Measurements from ENCODE around the gene ZNF311.
"Not testable (repeated sequence)": the region's sequence is repeated elsewhere in the genome, so short reads cannot be mapped to it uniquely, and the experiment has no call there.

Gene ZNF311

GRCh38 chr6:28953585-28954258 is 51.4 kb downstream of the ZNF311 start:
- H2AFZ ChIP-seq (ENCODE audit: low read length) = 0 out of 2 replicates have a peak overlapping the region, but pooled peaks have one; percentile 24
- no peak overlapping the region for H3K9ac ChIP-seq (ENCODE audit: low read length)
- H3K4me2 ChIP-seq (ENCODE audit: low read depth, low read length) = peak overlapping the region; percentile 40
- H3K9me2 ChIP-seq (replicated peaks; ENCODE audit: insufficient read depth, low read length) = no peaks in the 10 kb centered on the region
- no peak for DNase-seq
- no peaks in the 10 kb centered on the region for H3K27me3 ChIP-seq (replicated peaks; ENCODE audit: insufficient read depth, low read length)
- peak overlapping the region; percentile 43; the same call in 1 of the 2 replicates for H3K4me3 ChIP-seq (ENCODE audit: low read length)
- no peaks in the 10 kb centered on the region for H3K9me3 ChIP-seq (replicated peaks; ENCODE audit: insufficient read depth, low read length)
- no peaks in the 10 kb centered on the region for H3K4me1 ChIP-seq (ENCODE audit: low read length)
- no peaks in the 10 kb centered on the region for H4K20me1 ChIP-seq (ENCODE audit: insufficient read depth, low read length)
- no peaks in the 10 kb centered on the region for H3K36me3 ChIP-seq (replicated peaks; ENCODE audit: insufficient read depth, low read length)
- TF ChIP-seq EZH2 (optimal IDR thresholded peaks at IDR 0.05; ENCODE audit: low read depth, low read length) (no peak), EZH2phosphoT487 (IDR thresholded peaks at IDR 0.05; ENCODE audit: low read length) (no peak)
- TF ChIP-seq, protein P1, sequence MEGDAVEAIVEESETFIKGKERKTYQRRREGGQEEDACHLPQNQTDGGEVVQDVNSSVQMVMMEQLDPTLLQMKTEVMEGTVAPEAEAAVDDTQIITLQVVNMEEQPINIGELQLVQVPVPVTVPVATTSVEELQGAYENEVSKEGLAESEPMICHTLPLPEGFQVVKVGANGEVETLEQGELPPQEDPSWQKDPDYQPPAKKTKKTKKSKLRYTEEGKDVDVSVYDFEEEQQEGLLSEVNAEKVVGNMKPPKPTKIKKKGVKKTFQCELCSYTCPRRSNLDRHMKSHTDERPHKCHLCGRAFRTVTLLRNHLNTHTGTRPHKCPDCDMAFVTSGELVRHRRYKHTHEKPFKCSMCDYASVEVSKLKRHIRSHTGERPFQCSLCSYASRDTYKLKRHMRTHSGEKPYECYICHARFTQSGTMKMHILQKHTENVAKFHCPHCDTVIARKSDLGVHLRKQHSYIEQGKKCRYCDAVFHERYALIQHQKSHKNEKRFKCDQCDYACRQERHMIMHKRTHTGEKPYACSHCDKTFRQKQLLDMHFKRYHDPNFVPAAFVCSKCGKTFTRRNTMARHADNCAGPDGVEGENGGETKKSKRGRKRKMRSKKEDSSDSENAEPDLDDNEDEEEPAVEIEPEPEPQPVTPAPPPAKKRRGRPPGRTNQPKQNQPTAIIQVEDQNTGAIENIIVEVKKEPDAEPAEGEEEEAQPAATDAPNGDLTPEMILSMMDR (IDR thresholded peaks at IDR 0.05; ENCODE audit: low read length) = no peak
- no peaks in the 10 kb centered on the region for H3F3A ChIP-seq (ENCODE audit: insufficient read depth, low read length)
- H3K79me2 ChIP-seq (ENCODE audit: low read length) = no peaks in the 10 kb centered on the region
- no peak overlapping the region for H3K27ac ChIP-seq (ENCODE audit: low read length)

- no peaks in the 10 kb centered on the region for H3K9me3 ChIP-seq (replicated peaks; ENCODE audit: insufficient read depth, low read length)
- peak overlapping the region; percentile 43; the same call in 1 of the 2 replicates for H3K4me3 ChIP-seq (ENCODE audit: low read length)
- H3F3A ChIP-seq (ENCODE audit: insufficient read depth, low read length) = no peaks in the 10 kb centered on the region
- no peaks in the 10 kb centered on the region for H3K4me1 ChIP-seq (ENCODE audit: low read length)
- no peaks in the 10 kb centered on the region for H3K36me3 ChIP-seq (replicated peaks; ENCODE audit: insufficient read depth, low read length)
- H2AFZ ChIP-seq (ENCODE audit: low read length) = 0 out of 2 replicates have a peak overlapping the region, but pooled peaks have one; percentile 24
- no peaks in the 10 kb centered on the region for H3K79me2 ChIP-seq (ENCODE audit: low read length)
- peak overlapping the region; percentile 40 for H3K4me2 ChIP-seq (ENCODE audit: low read depth, low read length)
- H3K9ac ChIP-seq (ENCODE audit: low read length) = no peak overlapping the region
- no peak overlapping the region for H3K27ac ChIP-seq (ENCODE audit: low read length)
- H3K27me3 ChIP-seq (replicated peaks; ENCODE audit: insufficient read depth, low read length) = no peaks in the 10 kb centered on the region
- H4K20me1 ChIP-seq (ENCODE audit: insufficient read depth, low read length) = no peaks in the 10 kb centered on the region
- no peaks in the 10 kb centered on the region for H3K9me2 ChIP-seq (replicated peaks; ENCODE audit: insufficient read depth, low read length)
- TF ChIP-seq, protein P1 (IDR thresholded peaks at IDR 0.05; ENCODE audit: low read length) = no peak
- TF ChIP-seq EZH2phosphoT487 (IDR thresholded peaks at IDR 0.05; ENCODE audit: low read length) (no peak), EZH2 (optimal IDR thresholded peaks at IDR 0.05; ENCODE audit: low read depth, low read length) (no peak)
- DNase-seq = peak; percentile 55
Measured at GRCh38 chr6:28953039-28953584, 52.0 kb downstream of the ZNF311 start.

GRCh38 chr6:28949656-28950195 is 55.4 kb downstream of the ZNF311 start:
- not testable (repeated sequence) for H3K9me2 ChIP-seq (replicated peaks; ENCODE audit: insufficient read depth, low read length); H3K27me3 ChIP-seq (replicated peaks; ENCODE audit: insufficient read depth, low read length); H3K9me3 ChIP-seq (replicated peaks; ENCODE audit: insufficient read depth, low read length); H2AFZ ChIP-seq (ENCODE audit: low read length); DNase-seq; H3F3A ChIP-seq (ENCODE audit: insufficient read depth, low read length); H3K36me3 ChIP-seq (replicated peaks; ENCODE audit: insufficient read depth, low read length); H3K27ac ChIP-seq (ENCODE audit: low read length); H3K4me3 ChIP-seq (ENCODE audit: low read length); H3K4me2 ChIP-seq (ENCODE audit: low read depth, low read length); H3K9ac ChIP-seq (ENCODE audit: low read length); H4K20me1 ChIP-seq (ENCODE audit: insufficient read depth, low read length); H3K79me2 ChIP-seq (ENCODE audit: low read length); H3K4me1 ChIP-seq (ENCODE audit: low read length)
